ENCODE results near the gene RNF125.

The RNF125 gene

GRCh38 chr18:32091724-32092421, 73.2 kb downstream of the RNF125 start, which contains the start of gene RNF138:
RNF138 (plus strand) TSS chr18:32091874; CDS start chr18:32092777, 903 bp downstream.
- FAIRE-seq, result no peak

GRCh38 chr18:32092422-32093101, 73.9 kb downstream of the RNF125 start:
- peak; percentile 33 for FAIRE-seq

- FAIRE-seq, result no peak
Observed at GRCh38 chr18:32093102-32093511, 74.5 kb downstream of the RNF125 start.

- no peak for FAIRE-seq
Observed at GRCh38 chr18:32093523-32093922, 74.9 kb downstream of the RNF125 start.

- FAIRE-seq, result no peak
Observed at GRCh38 chr18:32095192-32095899, 76.7 kb downstream of the RNF125 start.

GRCh38 chr18:32095900-32096229, 77.2 kb downstream of the RNF125 start:
- no peak for FAIRE-seq

GRCh38 chr18:32096946-32097345, 78.3 kb downstream of the RNF125 start:
- no peak for FAIRE-seq

- FAIRE-seq, result peak; percentile 3
Observed at GRCh38 chr18:32104516-32104915, 85.9 kb downstream of the RNF125 start.

- FAIRE-seq, result no peak
Observed at GRCh38 chr18:32110005-32110404, 91.4 kb downstream of the RNF125 start.

- no peak for FAIRE-seq
Observed at GRCh38 chr18:32111706-32112105, 93.1 kb downstream of the RNF125 start.

GRCh38 chr18:32112826-32113225, 94.2 kb downstream of the RNF125 start:
- no peak for FAIRE-seq

GRCh38 chr18:32114293-32114942, 95.8 kb downstream of the RNF125 start:
- no peak for FAIRE-seq

- FAIRE-seq, result no peak
Observed at GRCh38 chr18:32122039-32122438, 103.4 kb downstream of the RNF125 start.

All from G401.6 (cell line).